Gastrocnemius medialis (tissue), 4 donors: ENCODE measurements around the gene PDE5A.

Source experiments
- CTCF ChIP-seq, 5 experiments: fragments of 450-650 bp in 3 of 5; fragments of 200-600 bp in 2 of 5; sonication (generic) in 2 of 5; IDR thresholded peaks in 4 of 5; conservative IDR thresholded peaks in 1 of 5; 1 replicate in 4 of 5; 2 replicates in 1 of 5; pipeline ENCODE4 v1.5.1; 2016 to 2019; ENCODE audit warnings: antibody characterized with exemption in 5 of 5, mild to moderate bottlenecking in 3 of 5, moderate library complexity in 3 of 5
- POLR2A ChIP-seq, 2 donors: fragments of 450-650 bp; IDR thresholded peaks; one replicate each; pipeline ENCODE4 v1.6.1; 2017; ENCODE audit warnings: antibody characterized with exemption in 2 of 2, mild to moderate bottlenecking in 2 of 2, moderate library complexity in 2 of 2

GRCh38 chr4:119525005-119525749, 103.4 kb downstream of the PDE5A start:
- TF ChIP-seq CTCF (IDR thresholded peaks at IDR 0.05 in 4 of 5, conservative IDR thresholded peaks at IDR 0.05 in 1 of 5) (no peak), POLR2A (IDR thresholded peaks at IDR 0.05) (no peak)
